Prostate gland (tissue), 2 donors: ENCODE data around the gene TUT7.

Experiments
- POLR2AphosphoS5 ChIP-seq: sonication (generic); formaldehyde crosslinking; IDR thresholded peaks from one replicate; pipeline ENCODE4 v1.6.1; 2017; ENCODE audit warnings: antibody characterized with exemption
- TF ChIP-seq, protein P1 (sequence below), 4 experiments: fragments of 200-600 bp in 2 of 4; fragments of 450-650 bp in 2 of 4; sonication (generic) in 2 of 4; IDR thresholded peaks; 1 replicate in 3 of 4; 2 replicates in 1 of 4; pipeline ENCODE4 v1.5.1; 2016 to 2019; ENCODE audit warnings: antibody characterized with exemption in 4 of 4, mild to moderate bottlenecking in 2 of 4, moderate library complexity in 2 of 4

DNA sequence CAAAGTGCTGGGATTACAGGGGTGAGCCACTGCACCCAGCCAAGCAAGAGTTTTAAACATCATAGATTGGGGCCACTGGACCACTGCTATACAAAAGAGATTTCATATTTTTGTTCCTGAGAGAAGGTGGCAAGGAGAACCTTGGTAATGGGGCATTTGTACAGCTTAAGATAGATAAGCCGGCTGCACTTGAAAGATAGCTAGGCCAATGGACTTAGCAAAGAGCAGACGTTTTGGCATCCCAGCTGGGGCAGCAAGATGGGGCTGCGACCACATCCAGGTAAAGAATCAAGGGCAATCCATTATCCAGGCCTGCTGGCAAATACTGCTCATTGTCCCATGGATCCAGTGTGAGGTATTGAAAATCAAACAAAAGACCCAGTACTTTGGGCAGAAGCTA is 67.9 kb downstream of the TUT7 start:
- TF ChIP-seq, protein P1, sequence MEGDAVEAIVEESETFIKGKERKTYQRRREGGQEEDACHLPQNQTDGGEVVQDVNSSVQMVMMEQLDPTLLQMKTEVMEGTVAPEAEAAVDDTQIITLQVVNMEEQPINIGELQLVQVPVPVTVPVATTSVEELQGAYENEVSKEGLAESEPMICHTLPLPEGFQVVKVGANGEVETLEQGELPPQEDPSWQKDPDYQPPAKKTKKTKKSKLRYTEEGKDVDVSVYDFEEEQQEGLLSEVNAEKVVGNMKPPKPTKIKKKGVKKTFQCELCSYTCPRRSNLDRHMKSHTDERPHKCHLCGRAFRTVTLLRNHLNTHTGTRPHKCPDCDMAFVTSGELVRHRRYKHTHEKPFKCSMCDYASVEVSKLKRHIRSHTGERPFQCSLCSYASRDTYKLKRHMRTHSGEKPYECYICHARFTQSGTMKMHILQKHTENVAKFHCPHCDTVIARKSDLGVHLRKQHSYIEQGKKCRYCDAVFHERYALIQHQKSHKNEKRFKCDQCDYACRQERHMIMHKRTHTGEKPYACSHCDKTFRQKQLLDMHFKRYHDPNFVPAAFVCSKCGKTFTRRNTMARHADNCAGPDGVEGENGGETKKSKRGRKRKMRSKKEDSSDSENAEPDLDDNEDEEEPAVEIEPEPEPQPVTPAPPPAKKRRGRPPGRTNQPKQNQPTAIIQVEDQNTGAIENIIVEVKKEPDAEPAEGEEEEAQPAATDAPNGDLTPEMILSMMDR (IDR thresholded peaks at IDR 0.05) = no peak
- TF ChIP-seq POLR2AphosphoS5 = no peak
